HepG2 (cell line): ENCODE measurements around the gene FBXO5. TPM values are rescaled to one million over a fixed set of nuclear protein-coding genes. Genes with fewer than 3 reads are reported as not detected.

Experiments
- ATAC-seq: fragments of 200-7000 bp; cut with Tn5 transposase; 3 replicates; pipeline ENCODE4 v1.9.1; 2020; ENCODE audit warnings: mild to moderate bottlenecking, moderate library complexity
- BruUV-seq: library from RNA; stranded (reverse); fragments of 400-500 nt; replicated peaks from 2 replicates; lab custom pipeline; 2021; lab: Mats Ljungman, UMichigan
- CTCF ChIA-PET: fragments of 300-600 bp; formaldehyde crosslinking; extraction: SDS; loops from one replicate; lab custom pipeline; 2021; ENCODE audit warnings: low total read pairs, inconsistent platforms, low intra/inter-chr PET ratio; lab: Yijun Ruan, JAX
- POLR2A ChIA-PET: fragments of 350-600 bp; sonication (Branson Sonifier 250); formaldehyde crosslinking; loops from one replicate; lab custom pipeline; 2020; ENCODE audit warnings: antibody characterized with exemption, inconsistent platforms; lab: Yijun Ruan, JAX
- DNase-seq: peaks from one replicate; pipeline ENCODE4 v3.0.0-alpha.2; 2015; ENCODE audit warnings: low spot score
- FAIRE-seq: peaks from 3 replicates; lab custom pipeline; 2011; peaks lifted over from hg19 to GRCh38; lab: Jason Lieb, UNC
- H2AFZ ChIP-seq: one replicate; pipeline ENCODE4 v1.6.1; 2011; ENCODE audit warnings: low read length, inconsistent platforms
- H3K27ac ChIP-seq: fragments of 300-600 bp; 3 replicates; pipeline ENCODE4 v1.8.0; 2011; ENCODE audit warnings: mixed run types, mild to moderate bottlenecking, mixed read lengths, low read length, inconsistent platforms; ENCODE audit not compliant: insufficient read depth; ENCODE audit errors: extremely low read length
- H3K27me3 ChIP-seq, 2 experiments: fragments of 200-600 bp in 1 of 2; 2 replicates in 1 of 2; 3 replicates in 1 of 2; pipeline versions ENCODE4 v1.6.0 to v1.8.0; 2011; ENCODE audit warnings: low read length in 2 of 2, mild to moderate bottlenecking in 2 of 2, moderate library complexity in 2 of 2, inconsistent platforms in 1 of 2; ENCODE audit not compliant: insufficient read depth in 2 of 2, control insufficient read depth in 1 of 2
- H3K36me3 ChIP-seq, 2 experiments: fragments of 200-600 bp in 1 of 2; replicated peaks in 1 of 2; 2 replicates in 1 of 2; 3 replicates in 1 of 2; pipeline versions ENCODE4 v1.5.1 to v1.8.0; 2011; ENCODE audit warnings: low read length in 2 of 2, inconsistent platforms in 1 of 2; ENCODE audit not compliant: insufficient read depth in 2 of 2, control insufficient read depth in 1 of 2
- H3K4me1 ChIP-seq: 2 replicates; pipeline ENCODE4 v1.5.1; 2012; ENCODE audit warnings: low read length, inconsistent platforms; ENCODE audit not compliant: insufficient read depth
- H3K4me2 ChIP-seq: 2 replicates; pipeline ENCODE4 v1.6.0; 2011; ENCODE audit warnings: low read depth, low read length, inconsistent platforms
- H3K4me3 ChIP-seq, 3 experiments: fragments of 200-600 bp in 1 of 3; sonication (generic), shearing (Covaris generic) in 1 of 3; replicated peaks in 1 of 3; 2 replicates each; pipeline ENCODE4 v1.5.1; 2011 to 2016; ENCODE audit warnings: low read length in 3 of 3, inconsistent platforms in 2 of 3, low read depth in 2 of 3, mild to moderate bottlenecking in 2 of 3, control low read depth in 1 of 3, mixed read lengths in 1 of 3; ENCODE audit not compliant: insufficient read depth in 1 of 3
- H3K79me2 ChIP-seq: one replicate; pipeline ENCODE4 v1.6.1; 2011; ENCODE audit warnings: low read length, inconsistent platforms; ENCODE audit not compliant: insufficient read depth
- H3K9ac ChIP-seq: 2 replicates; pipeline ENCODE4 v1.6.0; 2011; ENCODE audit warnings: mild to moderate bottlenecking, low read depth, low read length, inconsistent platforms; ENCODE audit not compliant: insufficient read depth
- H3K9me3 ChIP-seq: 2 replicates; pipeline ENCODE4 v1.5.1; 2012; ENCODE audit warnings: mild to moderate bottlenecking, low read length
- H4K20me1 ChIP-seq: 2 replicates; pipeline ENCODE4 v1.6.0; 2011; ENCODE audit warnings: inconsistent platforms, mild to moderate bottlenecking, low read length, moderate library complexity; ENCODE audit not compliant: insufficient read depth
- ARNT2 ChIP-seq: sonication (generic); formaldehyde crosslinking; IDR thresholded peaks from 2 replicates; pipeline ENCODE4 v1.8.0; 2022; ENCODE audit warnings: mild to moderate bottlenecking, low read depth, missing genetic modification reagents, moderate library complexity
- BORCS8-MEF2B ChIP-seq: sonication (generic); formaldehyde crosslinking; IDR thresholded peaks from 2 replicates; pipeline ENCODE4 v1.8.0; 2022; ENCODE audit warnings: mild to moderate bottlenecking, missing genetic modification reagents
- CTCF ChIP-seq: sonication (generic); formaldehyde crosslinking; IDR thresholded peaks from 2 replicates; pipeline ENCODE4 v1.5.0; 2020; ENCODE audit warnings: mild to moderate bottlenecking, missing genetic modification reagents, moderate library complexity
- ELF1 ChIP-seq: sonication (generic); formaldehyde crosslinking; IDR thresholded peaks from 2 replicates; pipeline ENCODE4 v1.4.0; 2020; ENCODE audit warnings: missing genetic modification reagents
- ETV6 ChIP-seq: sonication (generic); formaldehyde crosslinking; conservative IDR thresholded peaks from 2 replicates; pipeline ENCODE4 v1.4.0; 2020; ENCODE audit warnings: missing genetic modification reagents
- FOXM1 ChIP-seq: sonication (generic); formaldehyde crosslinking; IDR thresholded peaks from 2 replicates; pipeline ENCODE4 v1.5.0; 2020; ENCODE audit warnings: missing genetic modification reagents
- RBM22 ChIP-seq: fragments of 200-400 bp; formaldehyde crosslinking; optimal IDR thresholded peaks from 2 replicates; pipeline ENCODE3; 2017; ENCODE audit warnings: mild to moderate bottlenecking, low read length, moderate library complexity
- TP53 ChIP-seq: sonication (generic); formaldehyde crosslinking; conservative IDR thresholded peaks from 2 replicates; pipeline ENCODE4 v1.4.0; 2020; ENCODE audit warnings: missing genetic modification reagents
- ZBTB14 ChIP-seq: sonication (generic); formaldehyde crosslinking; IDR thresholded peaks from 2 replicates; pipeline ENCODE4 v1.4.0; 2020; ENCODE audit warnings: missing genetic modification reagents
- in situ Hi-C: cut with HindIII; loops from 2 replicates; pipeline ENCODE4 v1.10.0; 2017; ENCODE audit warnings: low pct_unique_long_range_greater_than_20kb; ENCODE audit not compliant: extremely low pct_ligation_motif_present
- intact Hi-C: fragments of 100-400 bp; cut with micrococcal nuclease; formaldehyde crosslinking; loops from one replicate; pipeline ENCODE4 v1.10.0; 2022; ENCODE audit not compliant: unreplicated experiment
- polyA plus RNA-seq, 8 experiments: library from polyadenylated mRNA; depleted of rRNA in 3 of 8; stranded (reverse) in 7 of 8; unstranded in 1 of 8; fragments of >200 nt; fragmentation: Illumina TruSeq in 4 of 8; extraction: Trizol in 4 of 8; gene quantifications; 2 replicates each; pipeline versions ENCODE4 v1.2.1 to v1.2.3, GENCODE V29; 2011 to 2016; ENCODE audit warnings: low read depth in 4 of 8, missing spikeins in 1 of 8, mixed read lengths in 1 of 8; ENCODE audit not compliant: insufficient read depth in 1 of 8
- total RNA-seq, 5 experiments: library from RNA; depleted of rRNA; stranded (reverse); fragments of >200 nt; fragmentation: Illumina TruSeq; extraction: Trizol; gene quantifications; 2 replicates each; pipeline ENCODE4 v1.2.3, GENCODE V29; 2016; ENCODE audit warnings: low read depth in 1 of 5

Gene FBXO5
- total and polyA plus RNA-seq, 2 of the 13 experiments (the other 11 are each of a cell fraction or from before 2014, with no cell fraction given) = 15.8 to 41.5 TPM

GRCh38 chr6:152993847-152994246 lies 11.0 kb upstream of the FBXO5 start (continued):
- TF ChIP-seq ELF1 (CRISPR knock-in tag) (no peak), ZBTB14 (CRISPR knock-in tag) (no peak), FOXM1 (CRISPR knock-in tag) (no peak)

- Histone ChIP-seq H3K27me3 (no peaks in the 10 kb centered on the region), H4K20me1 (peaks cover 5% of the 10 kb centered on the region; the same call in 1 of the 2 replicates), H3K4me1 (no peaks in the 10 kb centered on the region), H3K79me2 (peaks cover 52% of the 10 kb centered on the region), H2AFZ (no peak overlapping the region), H3K4me3 (no peak overlapping the region), H3K9ac (no peak overlapping the region), H3K27ac (no peak overlapping the region), H3K36me3 (peaks cover 12 to 63% of the 10 kb centered on the region in 2 experiments), H3K4me2 (no peak overlapping the region), H3K9me3 (no peaks in the 10 kb centered on the region)
- intact Hi-C loops (no loop called here), in situ Hi-C loops (loop anchor here (25.0 kb wide), 1 partner anchor 706 kb away; no protein-coding TSS in a partner anchor)
- ChIA-PET CTCF (interaction anchor here (1.2 kb wide), 1 partner anchor 39 kb away, joined by 3 read pairs; no protein-coding TSS in a partner anchor), POLR2A (interaction anchor here (0.7 kb wide), 1 partner anchor 10 kb away, joined by 3 read pairs; the partner anchor contains the start of gene FBXO5)
- TF ChIP-seq ARNT2 (CRISPR knock-in tag) (0 out of 2 replicates have a peak, but pooled peaks have one; percentile 26), ETV6 (no peak), TP53 (no peak), BORCS8-MEF2B (CRISPR knock-in tag) (no peak), RBM22 (peak; percentile 36), CTCF (peak; percentile 26; the same call in 1 of the 2 replicates)
- ATAC-seq = peak; percentile 85
- FAIRE-seq = no peak
- no TSS peak for BruUV-seq
- DNase-seq = peak; percentile 30
Measured at GRCh38 chr6:152993431-152993830, 10.6 kb upstream of the FBXO5 start.
